PC-9 (cell line): ENCODE measurements around the gene EPB41L4B.

Experiments
- EZH2 ChIP-seq: fragments of 200-600 bp; sonication (generic); IDR thresholded peaks from 2 replicates; pipeline ENCODE4 v1.8.0; 2017; ENCODE audit warnings: antibody characterized with exemption, low read depth
- TF ChIP-seq, protein P1 (sequence below): fragments of 200-600 bp; sonication (generic); conservative IDR thresholded peaks from 2 replicates; pipeline ENCODE4 v1.6.1; 2017; ENCODE audit warnings: mixed run types, antibody characterized with exemption, mild to moderate bottlenecking, moderate library complexity

GRCh38 chr9:109325089-109325488 is 4.2 kb upstream of the EPB41L4B start:
- TF ChIP-seq, protein P1, sequence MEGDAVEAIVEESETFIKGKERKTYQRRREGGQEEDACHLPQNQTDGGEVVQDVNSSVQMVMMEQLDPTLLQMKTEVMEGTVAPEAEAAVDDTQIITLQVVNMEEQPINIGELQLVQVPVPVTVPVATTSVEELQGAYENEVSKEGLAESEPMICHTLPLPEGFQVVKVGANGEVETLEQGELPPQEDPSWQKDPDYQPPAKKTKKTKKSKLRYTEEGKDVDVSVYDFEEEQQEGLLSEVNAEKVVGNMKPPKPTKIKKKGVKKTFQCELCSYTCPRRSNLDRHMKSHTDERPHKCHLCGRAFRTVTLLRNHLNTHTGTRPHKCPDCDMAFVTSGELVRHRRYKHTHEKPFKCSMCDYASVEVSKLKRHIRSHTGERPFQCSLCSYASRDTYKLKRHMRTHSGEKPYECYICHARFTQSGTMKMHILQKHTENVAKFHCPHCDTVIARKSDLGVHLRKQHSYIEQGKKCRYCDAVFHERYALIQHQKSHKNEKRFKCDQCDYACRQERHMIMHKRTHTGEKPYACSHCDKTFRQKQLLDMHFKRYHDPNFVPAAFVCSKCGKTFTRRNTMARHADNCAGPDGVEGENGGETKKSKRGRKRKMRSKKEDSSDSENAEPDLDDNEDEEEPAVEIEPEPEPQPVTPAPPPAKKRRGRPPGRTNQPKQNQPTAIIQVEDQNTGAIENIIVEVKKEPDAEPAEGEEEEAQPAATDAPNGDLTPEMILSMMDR = no peak
- TF ChIP-seq EZH2 = no peak
